ENCODE data around the gene SGCE.

DNA sequence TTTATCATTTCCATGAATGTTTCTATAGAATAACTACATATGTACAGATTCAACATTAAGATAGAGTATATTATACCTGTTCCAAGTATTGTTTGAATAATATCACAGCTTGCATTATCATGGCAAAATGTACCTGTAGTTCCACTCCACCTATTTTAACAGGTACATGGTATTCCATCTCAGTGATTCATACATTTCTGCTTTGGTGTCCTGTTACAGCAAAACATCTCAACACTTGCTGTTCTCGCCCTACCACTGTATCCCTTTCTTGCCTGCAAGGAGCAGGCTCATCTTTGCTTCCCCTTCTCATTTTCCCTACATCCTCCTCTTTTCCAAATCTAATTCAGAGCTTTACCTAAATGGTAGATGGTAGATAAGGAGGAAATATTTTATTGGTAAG, 27.1 kb upstream of the SGCE start:
- TF ChIP-seq, protein P1, sequence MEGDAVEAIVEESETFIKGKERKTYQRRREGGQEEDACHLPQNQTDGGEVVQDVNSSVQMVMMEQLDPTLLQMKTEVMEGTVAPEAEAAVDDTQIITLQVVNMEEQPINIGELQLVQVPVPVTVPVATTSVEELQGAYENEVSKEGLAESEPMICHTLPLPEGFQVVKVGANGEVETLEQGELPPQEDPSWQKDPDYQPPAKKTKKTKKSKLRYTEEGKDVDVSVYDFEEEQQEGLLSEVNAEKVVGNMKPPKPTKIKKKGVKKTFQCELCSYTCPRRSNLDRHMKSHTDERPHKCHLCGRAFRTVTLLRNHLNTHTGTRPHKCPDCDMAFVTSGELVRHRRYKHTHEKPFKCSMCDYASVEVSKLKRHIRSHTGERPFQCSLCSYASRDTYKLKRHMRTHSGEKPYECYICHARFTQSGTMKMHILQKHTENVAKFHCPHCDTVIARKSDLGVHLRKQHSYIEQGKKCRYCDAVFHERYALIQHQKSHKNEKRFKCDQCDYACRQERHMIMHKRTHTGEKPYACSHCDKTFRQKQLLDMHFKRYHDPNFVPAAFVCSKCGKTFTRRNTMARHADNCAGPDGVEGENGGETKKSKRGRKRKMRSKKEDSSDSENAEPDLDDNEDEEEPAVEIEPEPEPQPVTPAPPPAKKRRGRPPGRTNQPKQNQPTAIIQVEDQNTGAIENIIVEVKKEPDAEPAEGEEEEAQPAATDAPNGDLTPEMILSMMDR (IDR thresholded peaks at IDR 0.05), result no peak
- TF ChIP-seq ZFX (IDR thresholded peaks at IDR 0.05; ENCODE audit: borderline replicate concordance), result no peak

All from 22Rv1 (cell line).